ENCODE data around the gene CFAP251. TPM values are rescaled to one million over a fixed set of nuclear protein-coding genes. Genes with fewer than 3 reads are reported as not detected.

CFAP251 gene
- total RNA-seq, 1 experiment from 2014 or later, result 0.81 TPM

DNA sequence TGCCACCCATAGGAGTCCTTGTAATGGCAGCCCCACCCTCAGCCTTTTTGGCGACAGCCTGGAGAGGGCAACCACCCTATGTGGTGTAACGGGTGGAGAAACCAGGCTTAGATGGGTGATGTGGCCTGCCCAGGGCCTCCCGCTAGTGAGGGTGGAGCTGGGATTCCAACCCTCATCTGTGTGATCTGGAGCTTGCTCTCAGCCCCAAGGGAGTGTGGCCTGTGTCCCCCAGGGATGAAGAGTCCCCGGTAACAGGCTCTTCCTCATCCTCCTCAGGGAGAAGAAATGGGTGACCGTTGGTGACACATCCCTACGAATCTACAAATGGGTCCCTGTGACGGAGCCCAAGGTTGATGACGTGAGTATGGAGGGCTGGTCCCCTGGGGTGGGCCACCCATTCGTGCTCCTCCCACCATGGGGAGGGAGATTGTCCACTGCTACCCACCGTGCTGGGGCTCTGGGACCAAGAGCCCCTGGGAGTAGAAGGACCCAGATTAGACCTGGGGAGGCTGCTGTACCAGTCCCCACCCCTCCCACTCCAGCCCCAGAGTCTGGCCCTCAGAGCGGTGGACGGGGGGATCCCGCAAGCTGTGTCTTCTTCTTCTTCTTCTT, 112.1 kb downstream of the CFAP251 start:
- H3K23ac ChIP-seq (ENCODE audit: insufficient read length, low read depth, low read length), result no peak overlapping the region
- H3K4me1 ChIP-seq (ENCODE audit: insufficient read depth, low read length), result no peaks in the 10 kb centered on the region
- no peak overlapping the region for H3K4ac ChIP-seq (ENCODE audit: low read depth, low read length)
- no peak overlapping the region for H2AFZ ChIP-seq (ENCODE audit: low read length)
- no peak overlapping the region for H2AK5ac ChIP-seq (ENCODE audit: insufficient read length, low read length)
- Mint-ChIP-seq H3K27me3 (ENCODE audit: low read depth) (no peaks in the 10 kb centered on the region), H3K27ac (peak overlapping the region in 1 of 3 experiments; percentile 55; a peak in 2 of 7 replicates), H3K4me1 (peaks cover 29 to 32% of the 10 kb centered on the region in 2 experiments), H3K9me3 (no peaks in the 10 kb centered on the region), H3K4me3 (no peak overlapping the region), H3K36me3 (ENCODE audit: insufficient read depth in 1 of 3, low read depth in 3 of 3) (peaks cover 6 to 17% (median 7%) of the 10 kb centered on the region in 3 experiments; a peak in 6 of 7 replicates)
- H3K9ac ChIP-seq (ENCODE audit: extremely low read depth, insufficient read length, low read length), result no peak overlapping the region
- no peak overlapping the region for H3K56ac ChIP-seq (ENCODE audit: insufficient read length, low read depth, low read length)
- no peak overlapping the region for H2BK20ac ChIP-seq (ENCODE audit: low read depth, low read length, poor library complexity, severe bottlenecking)
- no peak overlapping the region for H3K14ac ChIP-seq (ENCODE audit: insufficient read depth, low read length)
- H2BK120ac ChIP-seq (ENCODE audit: low read depth, low read length, poor library complexity, severe bottlenecking), result no peak overlapping the region
- no peak overlapping the region for H2BK15ac ChIP-seq (ENCODE audit: low read depth, low read length)
- no peak overlapping the region for H2BK12ac ChIP-seq (ENCODE audit: insufficient read length, low read depth, low read length)
- H3K4me2 ChIP-seq (ENCODE audit: insufficient read depth, insufficient read length, low read length), result no peak overlapping the region
- TF ChIP-seq, protein P1, sequence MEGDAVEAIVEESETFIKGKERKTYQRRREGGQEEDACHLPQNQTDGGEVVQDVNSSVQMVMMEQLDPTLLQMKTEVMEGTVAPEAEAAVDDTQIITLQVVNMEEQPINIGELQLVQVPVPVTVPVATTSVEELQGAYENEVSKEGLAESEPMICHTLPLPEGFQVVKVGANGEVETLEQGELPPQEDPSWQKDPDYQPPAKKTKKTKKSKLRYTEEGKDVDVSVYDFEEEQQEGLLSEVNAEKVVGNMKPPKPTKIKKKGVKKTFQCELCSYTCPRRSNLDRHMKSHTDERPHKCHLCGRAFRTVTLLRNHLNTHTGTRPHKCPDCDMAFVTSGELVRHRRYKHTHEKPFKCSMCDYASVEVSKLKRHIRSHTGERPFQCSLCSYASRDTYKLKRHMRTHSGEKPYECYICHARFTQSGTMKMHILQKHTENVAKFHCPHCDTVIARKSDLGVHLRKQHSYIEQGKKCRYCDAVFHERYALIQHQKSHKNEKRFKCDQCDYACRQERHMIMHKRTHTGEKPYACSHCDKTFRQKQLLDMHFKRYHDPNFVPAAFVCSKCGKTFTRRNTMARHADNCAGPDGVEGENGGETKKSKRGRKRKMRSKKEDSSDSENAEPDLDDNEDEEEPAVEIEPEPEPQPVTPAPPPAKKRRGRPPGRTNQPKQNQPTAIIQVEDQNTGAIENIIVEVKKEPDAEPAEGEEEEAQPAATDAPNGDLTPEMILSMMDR (conservative IDR thresholded peaks at IDR 0.05), result no peak
- H4K5ac ChIP-seq (ENCODE audit: insufficient read length, low read depth, low read length), result no peak overlapping the region
- H3K9me3 ChIP-seq (ENCODE audit: control insufficient read depth, low read depth, low read length), result no peaks in the 10 kb centered on the region
- H3K27ac ChIP-seq (ENCODE audit: insufficient read length, low read depth, low read length), result no peak overlapping the region
- no peaks in the 10 kb centered on the region for H3K27me3 ChIP-seq (ENCODE audit: insufficient read depth, low read length)
- H3K79me1 ChIP-seq (ENCODE audit: insufficient read depth, low read depth, low read length, poor library complexity, severe bottlenecking), result peaks cover 7% of the 10 kb centered on the region
- H3K79me2 ChIP-seq (ENCODE audit: insufficient read depth, low read length), result peaks cover 2% of the 10 kb centered on the region; the same call in 1 of the 2 replicates
- H3T11ph ChIP-seq (ENCODE audit: low read length), result no peak overlapping the region
- H4K91ac ChIP-seq (ENCODE audit: insufficient read length, low read depth, low read length), result no peak overlapping the region
- no peak for DNase-seq
- H3K23me2 ChIP-seq (ENCODE audit: insufficient read length, low read depth, low read length, poor library complexity, severe bottlenecking), result no peaks in the 10 kb centered on the region
- H2BK5ac ChIP-seq (ENCODE audit: insufficient read length, low read length), result no peak overlapping the region
- H4K8ac ChIP-seq (replicated peaks; ENCODE audit: insufficient read length, low read depth, low read length), result no peak overlapping the region
- no peak overlapping the region for H3K18ac ChIP-seq (ENCODE audit: insufficient read length, low read depth, low read length)
- no CpG with 5 or more reads among the region's 13 CpGs for WGBS (ENCODE audit: extremely low coverage, insufficient read length, low lambda C conversion rate)
- H4K20me1 ChIP-seq (ENCODE audit: control insufficient read depth, insufficient read depth, insufficient read length), result peaks cover 3% of the 10 kb centered on the region

All from H9 (cell line).